H1 (cell line): ENCODE measurements around the gene PLCB3. TPM values are rescaled to one million over a fixed set of nuclear protein-coding genes. Genes with fewer than 3 reads are reported as not detected.

Source experiments
- CTCF ChIA-PET: fragments of 300-600 bp; sonication (Branson Sonifier 250); formaldehyde crosslinking; loops from one replicate; lab custom pipeline; 2021; ENCODE audit not compliant: partially characterized antibody; lab: Charles Lee
- POLR2A ChIA-PET: fragments of 300-600 bp; sonication (Branson Sonifier 250); formaldehyde crosslinking; loops from one replicate; lab custom pipeline; 2021; ENCODE audit warnings: inconsistent platforms; ENCODE audit not compliant: partially characterized antibody; lab: Charles Lee
- DNase-seq, 2 experiments: peaks; one replicate each; pipeline versions ENCODE4 v3.0.0 to v3.0.0-alpha.2; 2010 to 2022; ENCODE audit warnings: low spot score in 2 of 2, low read depth in 1 of 2, mixed read lengths in 1 of 2
- FAIRE-seq: peaks from 2 replicates; lab custom pipeline; 2011; peaks lifted over from hg19 to GRCh38; lab: Jason Lieb, UNC
- H2AFZ ChIP-seq: 2 replicates; pipeline ENCODE4 v1.8.1; 2012; ENCODE audit warnings: low read length, inconsistent platforms
- H2AK5ac ChIP-seq: 2 replicates; pipeline ENCODE4 v1.6.1; 2013; ENCODE audit warnings: low read depth, low read length
- H2BK120ac ChIP-seq: replicated peaks from 2 replicates; pipeline ENCODE3; 2013; ENCODE audit warnings: low read depth, low read length, inconsistent platforms
- H2BK12ac ChIP-seq: 2 replicates; pipeline ENCODE4 v1.6.1; 2013; ENCODE audit warnings: low read depth, low read length
- H2BK15ac ChIP-seq: 2 replicates; pipeline ENCODE4 v1.6.1; 2013; ENCODE audit warnings: low read length
- H2BK20ac ChIP-seq: 2 replicates; pipeline ENCODE4 v1.6.1; 2013; ENCODE audit warnings: low read length
- H2BK5ac ChIP-seq: 2 replicates; pipeline ENCODE4 v1.6.1; 2013; ENCODE audit warnings: low read depth, low read length
- H3K14ac ChIP-seq: 2 replicates; pipeline ENCODE4 v1.6.1; 2013; ENCODE audit warnings: inconsistent platforms; ENCODE audit not compliant: insufficient read length
- H3K18ac ChIP-seq: 2 replicates; pipeline ENCODE4 v1.6.1; 2013; ENCODE audit warnings: low read length; ENCODE audit errors: extremely low read depth
- H3K23ac ChIP-seq: 2 replicates; pipeline ENCODE4 v1.6.1; 2013; ENCODE audit warnings: inconsistent platforms; ENCODE audit not compliant: insufficient read length
- H3K23me2 ChIP-seq: 2 replicates; pipeline ENCODE4 v1.6.1; 2013; ENCODE audit warnings: low read depth, low read length
- H3K27ac ChIP-seq: 2 replicates; pipeline ENCODE4 v1.6.1; 2011; ENCODE audit warnings: low read depth, low read length, inconsistent platforms
- H3K27me3 ChIP-seq, 4 experiments: replicated peaks in 1 of 4; 1 replicate in 1 of 4; 2 replicates in 3 of 4; pipeline versions ENCODE4 v1.6.1 to v1.8.1; 2011 to 2013; ENCODE audit warnings: low read length in 3 of 4, mild to moderate bottlenecking in 3 of 4, inconsistent platforms in 2 of 4, mixed read lengths in 2 of 4, moderate library complexity in 1 of 4; ENCODE audit not compliant: control insufficient read depth in 3 of 4, insufficient read depth in 3 of 4; ENCODE audit errors: extremely low read depth in 1 of 4
- H3K36me3 ChIP-seq, 4 experiments: 2 replicates each; pipeline versions ENCODE4 v1.6.1 to v1.8.1; 2011 to 2013; ENCODE audit warnings: mild to moderate bottlenecking in 4 of 4, low read length in 3 of 4, moderate library complexity in 2 of 4, control low read depth in 1 of 4, inconsistent platforms in 1 of 4; ENCODE audit not compliant: insufficient read depth in 4 of 4, control insufficient read depth in 2 of 4
- H3K4ac ChIP-seq: replicated peaks from 2 replicates; pipeline ENCODE3; 2013; ENCODE audit warnings: low read length, low read depth, mixed read lengths, inconsistent platforms; ENCODE audit not compliant: insufficient read length
- H3K4me1 ChIP-seq, 4 experiments: replicated peaks in 1 of 4; 1 replicate in 1 of 4; 2 replicates in 3 of 4; pipeline versions ENCODE4 v1.6.1 to v1.8.1; 2011 to 2013; ENCODE audit warnings: low read length in 3 of 4, inconsistent platforms in 2 of 4, mixed read lengths in 1 of 4; ENCODE audit not compliant: insufficient read depth in 4 of 4, control insufficient read depth in 3 of 4
- H3K4me2 ChIP-seq, 2 experiments: 2 replicates each; pipeline versions ENCODE4 v1.6.1 to v1.8.1; 2011 to 2013; ENCODE audit warnings: low read depth in 2 of 2, low read length in 2 of 2, control low read depth in 1 of 2, inconsistent platforms in 1 of 2, mild to moderate bottlenecking in 1 of 2; ENCODE audit not compliant: insufficient read depth in 1 of 2
- H3K4me3 ChIP-seq, 4 experiments: fragments of 200-600, 300-600 bp in 1 of 4; sonication (generic), shearing (Covaris generic), sonication (Bioruptor Twin) in 1 of 4; 2 replicates each; pipeline versions ENCODE4 v1.5.1 to v1.8.1; 2011 to 2016; ENCODE audit warnings: low read length in 4 of 4, low read depth in 3 of 4, control low read depth in 2 of 4, inconsistent platforms in 2 of 4, mild to moderate bottlenecking in 2 of 4, mixed read lengths in 1 of 4, moderate library complexity in 1 of 4; ENCODE audit not compliant: insufficient read depth in 2 of 4; ENCODE audit errors: extremely low read depth in 1 of 4
- H3K56ac ChIP-seq: replicated peaks from 2 replicates; pipeline ENCODE3; 2013; ENCODE audit warnings: low read depth, mild to moderate bottlenecking, mixed read lengths, low read length, inconsistent platforms; ENCODE audit not compliant: insufficient read length
- H3K79me1 ChIP-seq: 2 replicates; pipeline ENCODE4 v1.6.1; 2013; ENCODE audit warnings: low read depth, low read length, control low read depth
- H3K79me2 ChIP-seq, 2 experiments: 2 replicates each; pipeline versions ENCODE4 v1.6.1 to v1.8.1; 2012 to 2013; ENCODE audit warnings: low read length in 2 of 2, mild to moderate bottlenecking in 2 of 2, inconsistent platforms in 1 of 2; ENCODE audit not compliant: insufficient read depth in 2 of 2, control insufficient read depth in 1 of 2
- H3K9ac ChIP-seq, 4 experiments: replicated peaks in 1 of 4; 1 replicate in 1 of 4; 2 replicates in 3 of 4; pipeline versions ENCODE4 v1.6.1 to v1.8.1; 2011 to 2013; ENCODE audit warnings: low read depth in 3 of 4, low read length in 3 of 4, control low read depth in 2 of 4, mild to moderate bottlenecking in 2 of 4, moderate library complexity in 2 of 4, inconsistent platforms in 1 of 4; ENCODE audit errors: extremely low read depth in 1 of 4
- H3K9me3 ChIP-seq, 2 experiments: 2 replicates each; pipeline versions ENCODE4 v1.6.1 to v1.8.1; 2012 to 2013; ENCODE audit warnings: mild to moderate bottlenecking in 2 of 2, moderate library complexity in 2 of 2, control low read depth in 1 of 2, inconsistent platforms in 1 of 2, low read depth in 1 of 2, low read length in 1 of 2, mixed read lengths in 1 of 2; ENCODE audit not compliant: insufficient read depth in 2 of 2
- H4K20me1 ChIP-seq, 2 experiments: replicated peaks in 1 of 2; 2 replicates each; pipeline versions ENCODE3 to v1.8.1; 2011 to 2013; ENCODE audit warnings: inconsistent platforms in 2 of 2, low read length in 2 of 2, mild to moderate bottlenecking in 1 of 2; ENCODE audit not compliant: insufficient read depth in 2 of 2, control insufficient read depth in 1 of 2
- H4K5ac ChIP-seq: 2 replicates; pipeline ENCODE4 v1.6.1; 2013; ENCODE audit warnings: low read length, low read depth, mixed read lengths, inconsistent platforms; ENCODE audit not compliant: insufficient read length
- H4K8ac ChIP-seq: 2 replicates; pipeline ENCODE4 v1.8.0; 2013; ENCODE audit warnings: mild to moderate bottlenecking, moderate library complexity, low read length, inconsistent platforms; ENCODE audit not compliant: insufficient read depth; ENCODE audit errors: extremely low read depth
- H4K91ac ChIP-seq: replicated peaks from 2 replicates; pipeline ENCODE3; 2013; ENCODE audit warnings: low read length, mixed read lengths, inconsistent platforms; ENCODE audit not compliant: insufficient read length
- CREB1 ChIP-seq: IDR thresholded peaks from 2 replicates; pipeline ENCODE4 v1.6.1; 2012; ENCODE audit warnings: inconsistent platforms
- FOSL1 ChIP-seq: IDR thresholded peaks from 2 replicates; pipeline ENCODE4 v1.6.1; 2011; ENCODE audit warnings: mild to moderate bottlenecking, low read depth, low read length, moderate library complexity; ENCODE audit not compliant: insufficient read depth
- POLR2A ChIP-seq, 2 experiments: IDR thresholded peaks; 1 replicate in 1 of 2; 2 replicates in 1 of 2; pipeline ENCODE4 v1.6.1; 2011; ENCODE audit warnings: low read depth in 2 of 2, low read length in 2 of 2, mild to moderate bottlenecking in 2 of 2; ENCODE audit errors: control extremely low read depth in 1 of 2
- SAP30 ChIP-seq: fragments of 300-600 bp; sonication (generic); IDR thresholded peaks from 2 replicates; pipeline ENCODE4 v1.7.1; 2012; ENCODE audit warnings: low read length, moderate library complexity, mild to moderate bottlenecking, inconsistent platforms; ENCODE audit not compliant: insufficient read depth, insufficient replicate concordance
- SIN3A ChIP-seq, 2 experiments: IDR thresholded peaks in 1 of 2; conservative IDR thresholded peaks in 1 of 2; 2 replicates each; pipeline ENCODE4 v1.6.1; 2011 to 2012; ENCODE audit warnings: low read length in 2 of 2, improper control_type of control experiment in 1 of 2, low read depth in 1 of 2, mild to moderate bottlenecking in 1 of 2
- SP2 ChIP-seq: IDR thresholded peaks from 2 replicates; pipeline ENCODE4 v1.6.1; 2012; ENCODE audit warnings: mild to moderate bottlenecking, low read length, inconsistent platforms
- SP4 ChIP-seq: IDR thresholded peaks from 2 replicates; pipeline ENCODE4 v1.6.1; 2012; ENCODE audit warnings: low read length, inconsistent platforms
- SUZ12 ChIP-seq: fragments of 200-600 bp; sonication (generic); IDR thresholded peaks from 2 replicates; pipeline ENCODE4 v1.6.1; 2012; ENCODE audit warnings: mild to moderate bottlenecking, inconsistent platforms, low read length, moderate library complexity, mixed read lengths
- TAF7 ChIP-seq: optimal IDR thresholded peaks from 2 replicates; pipeline ENCODE3; 2011; ENCODE audit warnings: low read depth, mild to moderate bottlenecking, inconsistent platforms, low read length, moderate library complexity, borderline replicate concordance
- TCF12 ChIP-seq: IDR thresholded peaks from 2 replicates; pipeline ENCODE4 v1.6.1; 2011; ENCODE audit warnings: low read depth, mild to moderate bottlenecking, low read length
- USF2 ChIP-seq: IDR thresholded peaks from 2 replicates; pipeline ENCODE4 v1.6.1; 2011; ENCODE audit warnings: low read length, improper control_type of control experiment
- WGBS, 2 experiments: shearing (Covaris generic) in 1 of 2; methylation state at CpG; one replicate each; pipeline versions ENCODE4 v1.1.6 to v1.1.7; 2013 to 2015; ENCODE audit warnings: low lambda C conversion rate in 2 of 2, mixed read lengths in 2 of 2, inconsistent platforms in 1 of 2, low coverage in 1 of 2, missing lambda C conversion rate in 1 of 2; ENCODE audit not compliant: insufficient replicate concordance in 2 of 2, insufficient coverage in 1 of 2, insufficient read length in 1 of 2; ENCODE audit errors: extremely low coverage in 1 of 2, missing lambda C conversion rate in 1 of 2; 5-methylcytosine and 5-hydroxymethylcytosine counted together
- polyA plus RNA-seq, 7 experiments: library from polyadenylated mRNA; depleted of rRNA in 3 of 7; stranded (reverse) in 5 of 7; unstranded in 2 of 7; fragments of >200 nt in 5 of 7; fragments of 200-250 nt in 2 of 7; gene quantifications; 1 replicate in 5 of 7; 2 replicates in 1 of 7; 4 replicates in 1 of 7; pipeline versions ENCODE4 v1.2.1 to v1.2.3, GENCODE V29; 2011 to 2013; ENCODE audit warnings: missing spikeins in 2 of 7, mixed read lengths in 2 of 7
- total RNA-seq: library from RNA; stranded (reverse); fragmentation: NEBNext Ultra II Directional; extraction: Animal tissue kit (Norgen Biotek cat#: 25700); gene quantifications from 2 replicates; pipeline ENCODE4 v1.2.1, GENCODE V29; 2021

The PLCB3 gene
- total and polyA plus RNA-seq, 2 of the 8 experiments (the other 6 are each of a cell fraction or from before 2014, with no cell fraction given), result 47.2 to 104 TPM

DNA sequence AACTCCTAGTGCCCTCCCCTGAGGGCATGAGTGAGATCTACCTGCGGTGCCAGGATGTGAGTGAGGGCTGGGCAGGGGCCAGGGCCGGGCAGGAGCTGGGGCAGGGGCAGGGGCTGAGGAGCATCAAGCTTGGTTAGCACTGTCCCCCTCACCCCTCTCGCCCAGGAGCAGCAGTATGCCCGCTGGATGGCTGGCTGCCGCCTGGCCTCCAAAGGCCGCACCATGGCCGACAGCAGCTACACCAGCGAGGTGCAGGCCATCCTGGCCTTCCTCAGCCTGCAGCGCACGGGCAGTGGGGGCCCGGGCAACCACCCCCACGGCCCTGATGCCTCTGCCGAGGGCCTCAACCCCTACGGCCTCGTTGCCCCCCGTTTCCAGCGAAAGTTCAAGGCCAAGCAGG is 31.1 kb upstream of the PLCB3 start:
- no peak for FAIRE-seq
- Histone ChIP-seq H3K18ac (no peak overlapping the region), H2BK120ac (no peak overlapping the region), H3K36me3 (peaks cover 0 to 9% (median 5%) of the 10 kb centered on the region in 4 experiments; a peak in 4 of 8 replicates), H4K8ac (no peak overlapping the region), H3K4me1 (peaks cover 0 to 3% (median 2%) of the 10 kb centered on the region in 4 experiments; a peak in 4 of 7 replicates), H3K14ac (no peak overlapping the region), H3K4me3 (no peak overlapping the region), H2BK5ac (no peak overlapping the region), H3K23me2 (peaks cover under 1% of the 10 kb centered on the region; the same call in 1 of the 2 replicates), H3K4ac (no peak overlapping the region), H3K9ac (no peak overlapping the region), H2BK12ac (no peak overlapping the region), H4K20me1 (peaks cover 2 to 13% of the 10 kb centered on the region in 2 experiments), H3K79me2 (no peaks in the 10 kb centered on the region), H2BK20ac (no peak overlapping the region), H4K5ac (no peak overlapping the region), H2BK15ac (no peak overlapping the region), H3K27ac (no peak overlapping the region), H3K9me3 (no peaks in the 10 kb centered on the region), H3K4me2 (no peak overlapping the region), H3K23ac (no peak overlapping the region), H2AFZ (no peak overlapping the region), H3K27me3 (no peaks in the 10 kb centered on the region), H4K91ac (no peak overlapping the region), H3K79me1 (no peaks in the 10 kb centered on the region), H2AK5ac (no peak overlapping the region), H3K56ac (no peak overlapping the region)
- CTCF ChIA-PET, result interaction anchor here (1.1 to 2.8 kb wide), 4 partner anchors 9 to 32 kb away, joined by 4 to 19 read pairs (median 6); partner anchors contain the start of genes FERMT3 and PLCB3
- POLR2A ChIA-PET, result interaction anchor here (1.0 to 14.1 kb wide), 8 partner anchors 11 to 49 kb away, joined by 3 to 253 read pairs (median 4); partner anchors contain the start of genes FERMT3, PLCB3 and STIP1
- DNase-seq, result no peak
- TF ChIP-seq TCF12 (no peak), SAP30 (no peak), SP2 (no peak), SP4 (no peak), FOSL1 (no peak), USF2 (no peak), SUZ12 (no peak), SIN3A (conservative IDR thresholded peaks at IDR 0.05 in 1 of 2, IDR thresholded peaks at IDR 0.05 in 1 of 2; ENCODE audit: low read depth in 1 of 2, low read length in 2 of 2) (no peak), CREB1 (no peak), TAF7 (no peak), POLR2A (IDR thresholded peaks at IDR 0.05; ENCODE audit: control extremely low read depth in 1 of 2, low read depth in 2 of 2, low read length in 2 of 2) (no peak)
- 96% methylated on average over 17 of the region's 17 CpGs; no CpG with 5 or more reads in 1 of the 2 experiments for WGBS, 2 experiments
